ENCODE data around the gene DLEC1. TPM values are rescaled to one million over a fixed set of nuclear protein-coding genes. Genes with fewer than 3 reads are reported as not detected.

The DLEC1 gene
- total and polyA plus RNA-seq, 9 of the 15 experiments (the other 6 are each of a cell fraction or from before 2014, with no cell fraction given) = 0.07 to 0.08 TPM; not detected in 7

- Histone ChIP-seq H3K36me3 (ENCODE audit: control insufficient read depth, insufficient read depth, low read length) (no peaks in the 10 kb centered on the region), H3K9ac (ENCODE audit: insufficient read depth in 1 of 2, low read depth in 2 of 2, low read length in 2 of 2) (peak within 1 kb of the TSS in 1 of 2 experiments; percentile 54; a peak in 2 of 4 replicates), H3K27ac (ENCODE audit: extremely low read depth, low read depth, low read length) (no peak within 1 kb of the TSS), H3K27me3 (ENCODE audit: control insufficient read depth in 2 of 2, insufficient read depth in 2 of 2, low read length in 2 of 2) (peaks cover 0 to 33% of the 10 kb centered on the region in 2 experiments; a peak in 2 of 5 replicates), H3K9me1 (ENCODE audit: control insufficient read depth, insufficient read depth, low read length) (no peaks in the 10 kb centered on the region), H4K20me1 (replicated peaks; ENCODE audit: control insufficient read depth, insufficient read depth, low read length) (0 out of 2 replicates have a peak, but pooled peaks cover 6% of the 10 kb centered on the region), H2AFZ (ENCODE audit: low read depth, low read length) (0 out of 2 replicates have a peak within 1 kb of the TSS, but pooled peaks have one; percentile 41), H3K9me3 (replicated peaks; ENCODE audit: control insufficient read depth, insufficient read depth, low read depth, low read length) (no peaks in the 10 kb centered on the region), H3K79me2 (ENCODE audit: control insufficient read depth, insufficient read depth, low read length) (no peaks in the 10 kb centered on the region), H3K4me1 (replicated peaks in 1 of 2; ENCODE audit: control insufficient read depth in 2 of 2, insufficient read depth in 2 of 2, low read length in 2 of 2) (peaks cover 15 to 35% of the 10 kb centered on the region in 2 experiments), H3K4me2 (ENCODE audit: insufficient read depth, low read length) (peak within 1 kb of the TSS; percentile 16; the same call in 1 of the 2 replicates), H3K4me3 (no peak within 1 kb of the TSS)
- POLR2A ChIA-PET = interaction anchor here (0.7 kb wide), 1 partner anchor 23 kb away, joined by 3 read pairs; no protein-coding TSS in a partner anchor
- 25% methylated on average over 59 of the region's 75 CpGs for WGBS (ENCODE audit: insufficient coverage, low coverage, missing lambda C conversion rate)
- in situ Hi-C loops (cut with MboI) = no loop called here
- FAIRE-seq = no peak
- CTCF ChIA-PET (ENCODE audit: low intra/inter-chr PET ratio) = no interaction called here
- DNase-seq (ENCODE audit: extremely low read depth in 1 of 4, low spot score in 3 of 4) = peak in 3 of 4 experiments; percentile 57 to 88 (median 88)
- ATAC-seq = no peak
- intact Hi-C loops (cut with micrococcal nuclease) = no loop called here
- no TSS peak for BruUV-seq (replicated peaks)
- no peak for TF ChIP-seq SUPT5H (IDR thresholded peaks at IDR 0.05)
- no peak for TF ChIP-seq PML (IDR thresholded peaks at IDR 0.05; ENCODE audit: low read length)
- no peak for TF ChIP-seq BRF2 (IDR thresholded peaks at IDR 0.05; ENCODE audit: borderline replicate concordance, insufficient read depth, insufficient read length)
- peak; percentile 77; the same call in 1 of the 2 replicates for TF ChIP-seq BCOR (IDR thresholded peaks at IDR 0.05)
- TF ChIP-seq REST (IDR thresholded peaks at IDR 0.05; ENCODE audit: borderline replicate concordance) = peak; percentile 90
- no peak for TF ChIP-seq REST (CRISPR knock-in tag; IDR thresholded peaks at IDR 0.05; ENCODE audit: low read depth)
- 0 out of 2 replicates have a peak, but pooled peaks have one; percentile 37 for TF ChIP-seq TARDBP (IDR thresholded peaks at IDR 0.05)
- TF ChIP-seq EGR1 (conservative IDR thresholded peaks at IDR 0.05) = peak; percentile 72
- peak; percentile 63 for TF ChIP-seq KLF16 (IDR thresholded peaks at IDR 0.05)
- TF ChIP-seq SMARCA5 (IDR thresholded peaks at IDR 0.05) = 0 out of 2 replicates have a peak, but pooled peaks have one; percentile 38
- no peak for TF ChIP-seq CBX2 (IDR thresholded peaks at IDR 0.05; ENCODE audit: insufficient read depth, low read length, poor library complexity, severe bottlenecking)
- TF ChIP-seq DEAF1 (CRISPR knock-in tag; IDR thresholded peaks at IDR 0.05) = no peak
Observed at GRCh38 chr3:38029400-38030125, 9.4 kb upstream of the DLEC1 start, which contains the start of gene PLCD1. Gene PLCD1, minus strand, starts transcription at chr3:38029642. Its CDS starts 103 bp downstream, at chr3:38029539.
